HCT116 (cell line): ENCODE results near the gene FH. TPM values are rescaled to one million over a fixed set of nuclear protein-coding genes. Genes with fewer than 3 reads are reported as not detected.

Experiments used
- ATAC-seq: fragments of 200-7000 bp; cut with Tn5 transposase; 2 replicates; pipeline ENCODE4 v1.9.1; 2020; ENCODE audit warnings: mild to moderate bottlenecking, moderate library complexity
- BruUV-seq: library from RNA; stranded (reverse); fragments of 400-500 nt; replicated peaks from 2 replicates; lab custom pipeline; 2021; lab: Mats Ljungman, UMichigan
- CTCF ChIA-PET: fragments of 300-600 bp; sonication (Branson Sonifier 250); formaldehyde crosslinking; loops from one replicate; lab custom pipeline; 2021; ENCODE audit warnings: antibody characterized with exemption; lab: Charles Lee
- POLR2A ChIA-PET: fragments of 300-600, 350-600 bp; sonication (Branson Sonifier 250); formaldehyde crosslinking; loops from one replicate; lab custom pipeline; 2021; ENCODE audit warnings: antibody characterized with exemption; lab: Charles Lee
- RAD21 ChIA-PET, 2 experiments: fragments of 300-600 bp; sonication (Branson Sonifier 250); formaldehyde crosslinking; loops; one replicate each; lab custom pipeline; 2023; ENCODE audit warnings: low total read pairs in 2 of 2; ENCODE audit not compliant: uncharacterized antibody in 2 of 2, unreplicated experiment in 2 of 2, low non-redundant PET in 1 of 2; lab: Charles Lee
- DNase-seq: peaks from one replicate; pipeline ENCODE4 v3.0.0-alpha.2; 2010; ENCODE audit warnings: low read depth, low spot score
- H2AFZ ChIP-seq: fragments of 200-600 bp; shearing (Covaris generic), sonication (generic); 2 replicates; pipeline ENCODE4 v1.6.1; 2017; ENCODE audit warnings: low read depth, mixed run types, mixed read lengths, antibody characterized with exemption, low read length; ENCODE audit not compliant: poor library complexity, severe bottlenecking
- H3K27ac ChIP-seq: 2 replicates; pipeline ENCODE4 v1.5.1; 2012; ENCODE audit warnings: low read depth, low read length
- H3K27me3 ChIP-seq: fragments of 200-600 bp; sonication (generic); 2 replicates; pipeline ENCODE4 v1.6.1; 2016; ENCODE audit warnings: mixed run types, low read length, mixed read lengths; ENCODE audit not compliant: insufficient read depth
- H3K36me3 ChIP-seq, 2 experiments: fragments of 200-500 bp in 1 of 2; fragments of 200-600 bp in 1 of 2; sonication (Bioruptor generic) in 1 of 2; sonication (generic) in 1 of 2; 2 replicates each; pipeline versions ENCODE4 v1.5.1 to v1.6.1; 2014 to 2016; ENCODE audit warnings: low read length in 2 of 2, inconsistent platforms in 1 of 2, mixed read lengths in 1 of 2, mixed run types in 1 of 2; ENCODE audit not compliant: insufficient read depth in 2 of 2, control insufficient read depth in 1 of 2
- H3K4me1 ChIP-seq, 2 experiments: fragments of 200-600 bp in 1 of 2; sonication (generic) in 1 of 2; 2 replicates each; pipeline versions ENCODE4 v1.5.1 to v1.6.1; 2012 to 2017; ENCODE audit warnings: low read length in 2 of 2, inconsistent platforms in 1 of 2, mild to moderate bottlenecking in 1 of 2, mixed read lengths in 1 of 2, mixed run types in 1 of 2, moderate library complexity in 1 of 2; ENCODE audit not compliant: insufficient read depth in 2 of 2, control insufficient read depth in 1 of 2
- H3K4me2 ChIP-seq: fragments of 200-600 bp; sonication (generic); 2 replicates; pipeline ENCODE4 v1.6.1; 2017; ENCODE audit warnings: mixed run types, low read length, mixed read lengths
- H3K4me3 ChIP-seq, 2 experiments: fragments of 200-600 bp in 1 of 2; sonication (generic) in 1 of 2; replicated peaks in 1 of 2; 2 replicates each; pipeline ENCODE4 v1.5.1; 2011 to 2016; ENCODE audit warnings: low read length in 2 of 2, control low read depth in 1 of 2, low read depth in 1 of 2, mild to moderate bottlenecking in 1 of 2, mixed read lengths in 1 of 2, mixed run types in 1 of 2
- H3K79me2 ChIP-seq: fragments of 200-600 bp; sonication (generic); 2 replicates; pipeline ENCODE4 v1.6.1; 2017; ENCODE audit warnings: mild to moderate bottlenecking, mixed run types, low read length, moderate library complexity, mixed read lengths; ENCODE audit not compliant: insufficient read depth
- H3K9ac ChIP-seq: fragments of 200-600 bp; sonication (generic); 2 replicates; pipeline ENCODE4 v1.6.1; 2016; ENCODE audit warnings: low read length, mixed read lengths
- H3K9me2 ChIP-seq: fragments of 200-600 bp; sonication (generic), shearing (Covaris generic); 2 replicates; pipeline ENCODE4 v1.6.1; 2017; ENCODE audit warnings: mixed run types, mild to moderate bottlenecking, moderate library complexity; ENCODE audit not compliant: insufficient read depth
- H3K9me3 ChIP-seq, 2 experiments: fragments of 200-500 bp in 1 of 2; fragments of 200-600 bp in 1 of 2; sonication (Bioruptor generic) in 1 of 2; sonication (generic) in 1 of 2; 2 replicates each; pipeline ENCODE4 v1.6.1; 2014 to 2017; ENCODE audit warnings: low read length in 2 of 2, mixed read lengths in 2 of 2, inconsistent platforms in 1 of 2, low read depth in 1 of 2, mild to moderate bottlenecking in 1 of 2, mixed run types in 1 of 2, moderate library complexity in 1 of 2; ENCODE audit not compliant: control insufficient read depth in 1 of 2, insufficient read depth in 1 of 2
- H4K20me1 ChIP-seq: fragments of 200-600 bp; sonication (generic), shearing (Covaris generic); 2 replicates; pipeline ENCODE4 v1.6.1; 2017; ENCODE audit warnings: mixed run types, mild to moderate bottlenecking, moderate library complexity; ENCODE audit not compliant: insufficient read depth
- CBX3 ChIP-seq: IDR thresholded peaks from 2 replicates; pipeline ENCODE4 v1.6.1; 2012; ENCODE audit warnings: low read depth
- EZH2 ChIP-seq: fragments of 200-600 bp; sonication (generic); IDR thresholded peaks from 2 replicates; pipeline ENCODE4 v1.6.1; 2017; ENCODE audit warnings: antibody characterized with exemption, mixed run types
- EZH2phosphoT487 ChIP-seq: fragments of 200-600 bp; IDR thresholded peaks from 2 replicates; pipeline ENCODE4 v1.6.1; 2018; ENCODE audit warnings: antibody characterized with exemption, borderline replicate concordance
- FOSL1 ChIP-seq: IDR thresholded peaks from 2 replicates; pipeline ENCODE4 v1.6.1; 2012; ENCODE audit warnings: low read depth
- JUND ChIP-seq: IDR thresholded peaks from 2 replicates; pipeline ENCODE4 v1.6.1; 2012
- POLR2A ChIP-seq: IDR thresholded peaks from 2 replicates; pipeline ENCODE4 v1.7.0; 2011; ENCODE audit warnings: borderline replicate concordance; ENCODE audit not compliant: insufficient read depth, insufficient read length; ENCODE audit errors: extremely low read depth
- POLR2AphosphoS5 ChIP-seq: IDR thresholded peaks from 2 replicates; pipeline ENCODE4 v1.6.1; 2011; ENCODE audit warnings: mild to moderate bottlenecking, low read depth, low read length, moderate library complexity
- RAD21 ChIP-seq: IDR thresholded peaks from 2 replicates; pipeline ENCODE4 v1.6.1; 2012; ENCODE audit warnings: low read depth, mild to moderate bottlenecking
- SIN3A ChIP-seq: IDR thresholded peaks from 2 replicates; pipeline ENCODE4 v1.6.1; 2012; ENCODE audit warnings: low read depth
- SRF ChIP-seq: IDR thresholded peaks from 2 replicates; pipeline ENCODE4 v1.6.1; 2012; ENCODE audit warnings: low read depth
- TCF7L2 ChIP-seq: IDR thresholded peaks from 2 replicates; pipeline ENCODE4 v1.7.0; 2011; ENCODE audit warnings: borderline replicate concordance, inconsistent platforms; ENCODE audit not compliant: insufficient read depth, insufficient read length; ENCODE audit errors: extremely low read depth
- YY1 ChIP-seq: IDR thresholded peaks from 2 replicates; pipeline ENCODE4 v1.6.1; 2011; ENCODE audit warnings: low read length, low read depth, moderate library complexity, mild to moderate bottlenecking; ENCODE audit not compliant: insufficient replicate concordance; ENCODE audit errors: extremely low read depth
- ZBTB33 ChIP-seq: IDR thresholded peaks from 2 replicates; pipeline ENCODE4 v1.6.1; 2011; ENCODE audit warnings: mild to moderate bottlenecking, low read length, moderate library complexity; ENCODE audit not compliant: insufficient replicate concordance; ENCODE audit errors: extremely low read depth
- ZFX ChIP-seq: fragments of 450-650 bp; IDR thresholded peaks from 2 replicates; pipeline ENCODE4 v1.6.1; 2017
- ZNF274 ChIP-seq: fragments of 200-500 bp; sonication (Bioruptor generic); IDR thresholded peaks from 2 replicates; pipeline ENCODE4 v1.6.1; 2014; ENCODE audit warnings: mild to moderate bottlenecking, low read depth, low read length, inconsistent platforms
- intact Hi-C: fragments of 100-400 bp; cut with micrococcal nuclease; formaldehyde crosslinking; loops from 2 replicates; pipeline ENCODE4 v1.10.0; 2022
- total RNA-seq: library from RNA; stranded (reverse); gene quantifications from one replicate; pipeline ENCODE4 v1.2.1, GENCODE V29; 2021; ENCODE audit not compliant: unreplicated experiment
- TF ChIP-seq, protein P1 (sequence below): IDR thresholded peaks from 2 replicates; pipeline ENCODE4 v1.6.1; 2012
- TF ChIP-seq, protein P2 (sequence below), 3 experiments: fragments of 200-600 bp in 1 of 3; sonication (generic) in 1 of 3; IDR thresholded peaks in 2 of 3; conservative IDR thresholded peaks in 1 of 3; 2 replicates each; pipeline ENCODE4 v1.5.1; 2012 to 2017; ENCODE audit warnings: low read depth in 2 of 3, low read length in 2 of 3, antibody characterized with exemption in 1 of 3, borderline replicate concordance in 1 of 3, control low read depth in 1 of 3, mild to moderate bottlenecking in 1 of 3, mixed read lengths in 1 of 3, mixed run types in 1 of 3, moderate library complexity in 1 of 3; ENCODE audit not compliant: insufficient read depth in 1 of 3
- TF ChIP-seq, protein P3 (sequence below): IDR thresholded peaks from 2 replicates; pipeline ENCODE4 v1.6.1; 2012

FH gene
- total RNA-seq, 1 experiment from 2014 or later, result 67.7 TPM

DNA sequence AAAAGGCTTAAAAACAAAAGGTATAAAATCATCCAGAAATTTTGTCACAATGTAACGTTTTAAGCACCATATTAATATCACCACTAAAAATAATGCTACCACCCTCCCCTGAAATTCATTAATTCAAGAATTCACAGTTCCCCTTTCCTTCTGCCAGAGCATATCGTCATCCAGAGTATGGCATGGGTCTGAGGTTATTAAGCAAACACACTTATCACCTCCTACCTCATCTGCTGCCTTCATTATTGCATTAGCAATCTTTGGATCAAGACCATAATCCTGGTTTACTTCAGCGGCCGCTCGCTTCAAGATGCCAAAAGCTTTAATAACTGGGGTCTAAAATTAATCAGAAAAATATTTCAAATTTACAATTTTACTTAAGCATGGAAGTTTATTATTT is 6.2 kb downstream of the FH start:
- Histone ChIP-seq H3K27me3 (no peaks in the 10 kb centered on the region), H3K27ac (no peak overlapping the region), H4K20me1 (0 out of 2 replicates have a peak, but pooled peaks cover 4% of the 10 kb centered on the region)
- ATAC-seq, result no peak
- TF ChIP-seq, protein P1, sequence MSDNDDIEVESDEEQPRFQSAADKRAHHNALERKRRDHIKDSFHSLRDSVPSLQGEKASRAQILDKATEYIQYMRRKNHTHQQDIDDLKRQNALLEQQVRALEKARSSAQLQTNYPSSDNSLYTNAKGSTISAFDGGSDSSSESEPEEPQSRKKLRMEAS, result no peak
- TF ChIP-seq FOSL1 (no peak), SRF (no peak), POLR2A (no peak), CBX3 (no peak), YY1 (no peak), RAD21 (no peak), ZBTB33 (no peak), JUND (no peak), EZH2phosphoT487 (no peak), ZNF274 (no peak), SIN3A (no peak), POLR2AphosphoS5 (no peak), TCF7L2 (no peak), EZH2 (no peak), ZFX (no peak)
- TF ChIP-seq, protein P2, sequence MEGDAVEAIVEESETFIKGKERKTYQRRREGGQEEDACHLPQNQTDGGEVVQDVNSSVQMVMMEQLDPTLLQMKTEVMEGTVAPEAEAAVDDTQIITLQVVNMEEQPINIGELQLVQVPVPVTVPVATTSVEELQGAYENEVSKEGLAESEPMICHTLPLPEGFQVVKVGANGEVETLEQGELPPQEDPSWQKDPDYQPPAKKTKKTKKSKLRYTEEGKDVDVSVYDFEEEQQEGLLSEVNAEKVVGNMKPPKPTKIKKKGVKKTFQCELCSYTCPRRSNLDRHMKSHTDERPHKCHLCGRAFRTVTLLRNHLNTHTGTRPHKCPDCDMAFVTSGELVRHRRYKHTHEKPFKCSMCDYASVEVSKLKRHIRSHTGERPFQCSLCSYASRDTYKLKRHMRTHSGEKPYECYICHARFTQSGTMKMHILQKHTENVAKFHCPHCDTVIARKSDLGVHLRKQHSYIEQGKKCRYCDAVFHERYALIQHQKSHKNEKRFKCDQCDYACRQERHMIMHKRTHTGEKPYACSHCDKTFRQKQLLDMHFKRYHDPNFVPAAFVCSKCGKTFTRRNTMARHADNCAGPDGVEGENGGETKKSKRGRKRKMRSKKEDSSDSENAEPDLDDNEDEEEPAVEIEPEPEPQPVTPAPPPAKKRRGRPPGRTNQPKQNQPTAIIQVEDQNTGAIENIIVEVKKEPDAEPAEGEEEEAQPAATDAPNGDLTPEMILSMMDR (IDR thresholded peaks at IDR 0.05 in 2 of 3, conservative IDR thresholded peaks at IDR 0.05 in 1 of 3; ENCODE audit: borderline replicate concordance in 1 of 3, insufficient read depth in 1 of 3, low read depth in 2 of 3, low read length in 2 of 3), result no peak
- TF ChIP-seq, protein P3, sequence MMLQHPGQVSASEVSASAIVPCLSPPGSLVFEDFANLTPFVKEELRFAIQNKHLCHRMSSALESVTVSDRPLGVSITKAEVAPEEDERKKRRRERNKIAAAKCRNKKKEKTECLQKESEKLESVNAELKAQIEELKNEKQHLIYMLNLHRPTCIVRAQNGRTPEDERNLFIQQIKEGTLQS, result no peak
- TF ChIP-seq, all 23 proteins: peak for 0
- peaks cover 11 to 25% of the 10 kb centered on the region in 2 experiments; a peak in 2 of 4 replicates for H3K36me3 ChIP-seq
- ChIA-PET RAD21 (no interaction called here), POLR2A (no interaction called here), CTCF (no interaction called here)
- no peak for DNase-seq
- intact Hi-C loops, result no loop called here
- no peak overlapping the region for H3K9ac ChIP-seq
- no peak overlapping the region for H3K4me3 ChIP-seq
- H3K4me2 ChIP-seq, result no peak overlapping the region
- peaks cover 4 to 6% of the 10 kb centered on the region in 2 experiments; a peak in 2 of 4 replicates for H3K4me1 ChIP-seq
- H2AFZ ChIP-seq, result no peak overlapping the region
- no peaks in the 10 kb centered on the region for H3K9me2 ChIP-seq
- no TSS peak for BruUV-seq
- H3K79me2 ChIP-seq, result peaks cover 42% of the 10 kb centered on the region
- H3K9me3 ChIP-seq, result no peaks in the 10 kb centered on the region
